ENCODE data around the gene TRAPPC2B. TPM values are rescaled to one million over a fixed set of nuclear protein-coding genes. Genes with fewer than 3 reads are reported as not detected.

The TRAPPC2B gene
- total and polyA plus RNA-seq, 2 of the 13 experiments (the other 11 are each of a cell fraction or from before 2014, with no cell fraction given): 13.3 to 17.7 TPM

GRCh38 chr19:57350877-57351805 is 12.2 kb upstream of the TRAPPC2B start, which contains the start of gene ZNF304 (continued):
- peak; percentile 56; the same call in 1 of the 2 replicates for TF ChIP-seq ZNF350 (CRISPR knock-in tag; IDR thresholded peaks at IDR 0.05; ENCODE audit: borderline replicate concordance, low read depth)
- TF ChIP-seq SIN3B (IDR thresholded peaks at IDR 0.05; ENCODE audit: low read length): peak; percentile 68
- TF ChIP-seq ATF5 (CRISPR knock-in tag; IDR thresholded peaks at IDR 0.05; ENCODE audit: low read depth): peak; percentile 81; the same call in 1 of the 2 replicates
- no peak for TF ChIP-seq YEATS4 (CRISPR knock-in tag; IDR thresholded peaks at IDR 0.05; ENCODE audit: borderline replicate concordance)
- TF ChIP-seq MTERF4 (CRISPR knock-in tag; IDR thresholded peaks at IDR 0.05): 0 out of 2 replicates have a peak, but pooled peaks have one; percentile 12
- 0 out of 2 replicates have a peak, but pooled peaks have one; percentile 50 for TF ChIP-seq SIN3A (IDR thresholded peaks at IDR 0.05; ENCODE audit: borderline replicate concordance, low read depth, low read length)
- TF ChIP-seq MAFF (IDR thresholded peaks at IDR 0.05; ENCODE audit: low read depth, low read length): no peak
- no peak for TF ChIP-seq ETV6 (CRISPR knock-in tag; conservative IDR thresholded peaks at IDR 0.05)
- peak; percentile 72 for TF ChIP-seq MIER3 (CRISPR knock-in tag; IDR thresholded peaks at IDR 0.05; ENCODE audit: borderline replicate concordance)
- TF ChIP-seq ZBTB38 (CRISPR knock-in tag; IDR thresholded peaks at IDR 0.05): 0 out of 2 replicates have a peak, but pooled peaks have one; percentile 19
- TF ChIP-seq ZZZ3 (CRISPR knock-in tag; IDR thresholded peaks at IDR 0.05; ENCODE audit: borderline replicate concordance): 0 out of 2 replicates have a peak, but pooled peaks have one; percentile 56
- TF ChIP-seq MBNL3 (CRISPR knock-in tag; conservative IDR thresholded peaks at IDR 0.05): no peak
- peak; percentile 43 for TF ChIP-seq AGO2 (optimal IDR thresholded peaks at IDR 0.05; ENCODE audit: low read depth, low read length)
- peak; percentile 93; the same call in 1 of the 2 replicates for TF ChIP-seq HMGXB3 (CRISPR knock-in tag; IDR thresholded peaks at IDR 0.05; ENCODE audit: borderline replicate concordance)
- TF ChIP-seq FOXK1 (CRISPR knock-in tag; IDR thresholded peaks at IDR 0.05; ENCODE audit: borderline replicate concordance, low read depth): peak; percentile 77; the same call in 1 of the 2 replicates
- TF ChIP-seq TAF1 (CRISPR knock-in tag; IDR thresholded peaks at IDR 0.05): peak; percentile 60; the same call in 1 of the 2 replicates
- TF ChIP-seq PHF8 (CRISPR knock-in tag; IDR thresholded peaks at IDR 0.05): peak; percentile 79
